GM18498 (cell line): ENCODE results near the gene MS4A18.

ENCODE experiments used
- ATAC-seq: cut with Tn5 transposase; IDR thresholded peaks from one replicate; pipeline ENCODE4 v1.9.1; 2021; ENCODE audit warnings: mild to moderate bottlenecking, moderate library complexity; ENCODE audit not compliant: unreplicated experiment

MS4A18 gene

GRCh38 chr11:60765355-60765754 is 40.8 kb downstream of the MS4A18 start:
- ATAC-seq = no peak

GRCh38 chr11:60766547-60766946 is 42.0 kb downstream of the MS4A18 start:
- ATAC-seq = no peak

GRCh38 chr11:60767388-60767811 is 42.9 kb downstream of the MS4A18 start:
- ATAC-seq = no peak

- no peak for ATAC-seq
Observed at GRCh38 chr11:60768202-60768601, 43.7 kb downstream of the MS4A18 start.

- no peak for ATAC-seq
Observed at GRCh38 chr11:60769273-60769672, 44.8 kb downstream of the MS4A18 start.

- ATAC-seq = no peak
Observed at GRCh38 chr11:60769811-60770210, 45.3 kb downstream of the MS4A18 start.

GRCh38 chr11:60771146-60771545 is 46.6 kb downstream of the MS4A18 start:
- no peak for ATAC-seq

GRCh38 chr11:60771879-60772525 is 47.5 kb downstream of the MS4A18 start:
- ATAC-seq = no peak

GRCh38 chr11:60772666-60773065 is 48.1 kb downstream of the MS4A18 start:
- no peak for ATAC-seq

- no peak for ATAC-seq
Observed at GRCh38 chr11:60774726-60775125, 50.2 kb downstream of the MS4A18 start.

GRCh38 chr11:60775420-60775961 is 51.0 kb downstream of the MS4A18 start:
- ATAC-seq = peak; percentile 83

- no peak for ATAC-seq
Observed at GRCh38 chr11:60776167-60776566, 51.6 kb downstream of the MS4A18 start.

- ATAC-seq = no peak
Observed at GRCh38 chr11:60777106-60777505, 52.6 kb downstream of the MS4A18 start.

GRCh38 chr11:60777572-60777971 is 53.1 kb downstream of the MS4A18 start:
- no peak for ATAC-seq

- no peak for ATAC-seq
Observed at GRCh38 chr11:60780065-60780464, 55.5 kb downstream of the MS4A18 start.

GRCh38 chr11:60780774-60781173 is 56.3 kb downstream of the MS4A18 start:
- no peak for ATAC-seq

GRCh38 chr11:60781286-60781980 is 56.9 kb downstream of the MS4A18 start:
- ATAC-seq = no peak

- ATAC-seq = no peak
Observed at GRCh38 chr11:60781981-60782316, 57.4 kb downstream of the MS4A18 start.

- ATAC-seq = no peak
Observed at GRCh38 chr11:60782393-60783140, 58.0 kb downstream of the MS4A18 start.

- no peak for ATAC-seq
Observed at GRCh38 chr11:60783141-60783484, 58.6 kb downstream of the MS4A18 start.

- ATAC-seq = no peak
Observed at GRCh38 chr11:60783911-60784310, 59.4 kb downstream of the MS4A18 start.

- ATAC-seq = no peak
Observed at GRCh38 chr11:60785136-60785535, 60.6 kb downstream of the MS4A18 start, which contains the start of gene MS4A10. Gene MS4A10 (plus strand): TSS chr11:60785333. CDS start chr11:60790336, 5,003 bp downstream.
